Gastroesophageal sphincter (tissue), 4 donors: ENCODE data around the gene UROC1. TPM values are rescaled to one million over a fixed set of nuclear protein-coding genes. Genes with fewer than 3 reads are reported as not detected.

Source experiments
- ATAC-seq: fragments of 150-250 bp; one replicate; pipeline ENCODE4 v1.9.1; 2016; ENCODE audit warnings: mild to moderate bottlenecking, moderate library complexity
- H3K27ac ChIP-seq, 4 donors: fragments of 200-600 bp; sonication (generic) in 3 of 4; 1 replicate in 3 of 4; 2 replicates in 1 of 4; pipeline ENCODE4 v1.5.1; 2016 to 2019
- H3K27me3 ChIP-seq: fragments of 200-600 bp; sonication (generic); one replicate; pipeline ENCODE4 v1.5.1; 2019
- H3K36me3 ChIP-seq, 2 donors: fragments of 200-600 bp; sonication (generic); one replicate each; pipeline ENCODE4 v1.5.1; 2019; ENCODE audit warnings: control low read depth in 1 of 2
- H3K4me1 ChIP-seq, 3 donors: fragments of 200-600 bp; sonication (generic); 1 replicate in 2 of 3; 2 replicates in 1 of 3; pipeline ENCODE4 v1.5.1; 2016 to 2019; ENCODE audit warnings: control low read depth in 2 of 3
- H3K4me3 ChIP-seq, 2 donors: fragments of 200-600 bp; sonication (generic); one replicate each; pipeline ENCODE4 v1.5.1; 2019; ENCODE audit warnings: mild to moderate bottlenecking in 1 of 2, moderate library complexity in 1 of 2
- H3K9me3 ChIP-seq, 3 donors: fragments of 200-600 bp; sonication (generic); one replicate each; pipeline ENCODE4 v1.5.1; 2017 to 2019; ENCODE audit warnings: control low read depth in 2 of 3
- CTCF ChIP-seq, 4 experiments: fragments of 200-600 bp in 2 of 4; fragments of 450-650 bp in 2 of 4; sonication (generic) in 1 of 4; IDR thresholded peaks; one replicate each; pipeline ENCODE4 v1.5.1; 2017 to 2019; ENCODE audit warnings: antibody characterized with exemption in 4 of 4, mild to moderate bottlenecking in 2 of 4, moderate library complexity in 2 of 4
- EP300 ChIP-seq: sonication (generic); formaldehyde crosslinking; IDR thresholded peaks from one replicate; pipeline ENCODE4 v1.6.1; 2017; ENCODE audit warnings: antibody characterized with exemption, mild to moderate bottlenecking
- POLR2A ChIP-seq, 2 donors: fragments of 450-650 bp; IDR thresholded peaks; one replicate each; pipeline ENCODE4 v1.6.1; 2017; ENCODE audit warnings: antibody characterized with exemption in 2 of 2, mild to moderate bottlenecking in 2 of 2, moderate library complexity in 1 of 2
- POLR2AphosphoS5 ChIP-seq: sonication (generic); formaldehyde crosslinking; IDR thresholded peaks from one replicate; pipeline ENCODE4 v1.6.1; 2017; ENCODE audit warnings: antibody characterized with exemption
- WGBS, 2 donors: methylation state at CpG; one replicate each; pipeline ENCODE4 v1.1.5; 2018; ENCODE audit warnings: low coverage in 1 of 2; 5-methylcytosine and 5-hydroxymethylcytosine counted together
- total RNA-seq, 4 donors: library from RNA; depleted of rRNA; stranded (reverse); fragments of >200 nt; gene quantifications; one replicate each; pipeline ENCODE4 v1.1.0, GENCODE V29; 2016

Gene UROC1
- total RNA-seq, 4 donors from 2014 or later, result not detected

- no peaks in the 10 kb centered on the region for H3K4me1 ChIP-seq
- 48 to 96% methylated on average over 3 to 5 of the region's 7 CpGs for WGBS, 2 donors
- H3K36me3 ChIP-seq, result no peaks in the 10 kb centered on the region
- TF ChIP-seq CTCF (IDR thresholded peaks at IDR 0.05), result no peak
- TF ChIP-seq EP300, result no peak
- no peak for TF ChIP-seq POLR2AphosphoS5
- no peak for TF ChIP-seq POLR2A (IDR thresholded peaks at IDR 0.05)
- no peak overlapping the region for H3K4me3 ChIP-seq
- H3K27me3 ChIP-seq, result peaks cover under 1% of the 10 kb centered on the region
- no peak for ATAC-seq
- no peak overlapping the region for H3K27ac ChIP-seq
- no peaks in the 10 kb centered on the region for H3K9me3 ChIP-seq
These were observed 5.5 kb downstream of the UROC1 start for GRCh38 chr3:126512026-126512425.

DNA sequence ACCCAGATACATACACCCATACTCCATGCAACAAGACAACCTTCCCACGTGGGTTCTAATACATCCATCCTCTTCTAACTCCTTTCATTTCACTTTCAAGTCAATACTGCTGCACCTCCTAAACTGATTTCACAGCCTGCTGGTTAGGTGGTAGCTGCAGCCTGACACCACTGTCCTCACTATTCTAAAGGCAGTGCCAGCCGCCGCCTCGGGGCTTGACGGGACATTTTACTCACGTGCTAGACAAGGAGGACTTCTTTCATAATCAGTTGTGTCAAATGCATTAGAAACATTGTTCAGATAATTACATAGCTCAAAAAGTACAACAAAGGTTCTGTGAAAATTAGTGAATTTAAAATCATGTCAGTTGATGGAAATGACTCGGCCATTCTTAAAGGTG lies 6.3 kb downstream of the UROC1 start:
- no peaks in the 10 kb centered on the region for H3K36me3 ChIP-seq
- TF ChIP-seq POLR2A (IDR thresholded peaks at IDR 0.05), result no peak
- TF ChIP-seq CTCF (IDR thresholded peaks at IDR 0.05), result no peak
- TF ChIP-seq EP300, result no peak
- TF ChIP-seq POLR2AphosphoS5, result no peak
- no peak for ATAC-seq

DNA sequence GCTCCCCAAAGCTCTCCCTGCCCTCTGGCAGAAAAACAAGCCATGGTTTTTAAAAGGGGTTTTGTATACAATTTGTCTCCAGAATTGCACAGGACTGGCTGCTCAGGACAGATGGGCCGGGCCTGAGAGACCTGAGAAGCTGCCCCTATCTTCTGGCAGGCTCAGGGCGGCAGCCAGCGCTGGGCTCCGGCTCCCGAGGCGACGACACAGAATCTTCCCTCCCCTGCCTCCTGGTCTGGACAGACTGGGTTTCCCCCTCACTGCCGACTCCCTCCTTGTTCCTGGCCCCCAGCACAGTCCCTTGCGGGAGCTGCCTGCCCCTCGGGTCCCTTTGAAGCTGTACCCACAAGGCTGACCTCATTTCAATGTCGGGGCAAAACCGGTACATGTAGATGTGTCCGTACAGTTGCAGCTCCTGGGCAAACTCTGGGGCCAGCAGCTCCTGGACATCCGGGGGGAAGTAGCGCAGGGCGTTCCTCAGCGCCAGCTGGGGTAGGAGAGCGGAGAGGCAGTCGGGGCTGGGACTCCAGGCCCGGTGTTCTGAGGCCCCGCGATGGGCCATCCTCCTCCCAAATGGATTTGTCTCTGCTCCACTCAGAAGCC lies 7.2 kb downstream of the UROC1 start:
- no peaks in the 10 kb centered on the region for H3K4me1 ChIP-seq
- H3K9me3 ChIP-seq, result no peaks in the 10 kb centered on the region
- no peak for TF ChIP-seq POLR2AphosphoS5
- no peak for TF ChIP-seq CTCF (IDR thresholded peaks at IDR 0.05)
- TF ChIP-seq POLR2A (IDR thresholded peaks at IDR 0.05), result no peak
- no peak for TF ChIP-seq EP300
- H3K27ac ChIP-seq, result no peak overlapping the region
- 100% methylated on average over 1 of the region's 22 CpGs; no CpG with 5 or more reads in 1 of the 2 donors for WGBS, 2 donors
- H3K27me3 ChIP-seq, result peaks cover 6% of the 10 kb centered on the region
- no peak overlapping the region for H3K4me3 ChIP-seq
- no peak for ATAC-seq
- no peaks in the 10 kb centered on the region for H3K36me3 ChIP-seq

More for the DNA sequence above, 6.3 kb downstream of the UROC1 start:
- Histone ChIP-seq H3K27ac (no peak overlapping the region), H3K4me1 (no peaks in the 10 kb centered on the region), H3K4me3 (no peak overlapping the region), H3K9me3 (no peaks in the 10 kb centered on the region), H3K27me3 (no peaks in the 10 kb centered on the region)
- WGBS, 2 donors, result 73 to 93% methylated on average over 2 to 7 of the region's 7 CpGs

DNA sequence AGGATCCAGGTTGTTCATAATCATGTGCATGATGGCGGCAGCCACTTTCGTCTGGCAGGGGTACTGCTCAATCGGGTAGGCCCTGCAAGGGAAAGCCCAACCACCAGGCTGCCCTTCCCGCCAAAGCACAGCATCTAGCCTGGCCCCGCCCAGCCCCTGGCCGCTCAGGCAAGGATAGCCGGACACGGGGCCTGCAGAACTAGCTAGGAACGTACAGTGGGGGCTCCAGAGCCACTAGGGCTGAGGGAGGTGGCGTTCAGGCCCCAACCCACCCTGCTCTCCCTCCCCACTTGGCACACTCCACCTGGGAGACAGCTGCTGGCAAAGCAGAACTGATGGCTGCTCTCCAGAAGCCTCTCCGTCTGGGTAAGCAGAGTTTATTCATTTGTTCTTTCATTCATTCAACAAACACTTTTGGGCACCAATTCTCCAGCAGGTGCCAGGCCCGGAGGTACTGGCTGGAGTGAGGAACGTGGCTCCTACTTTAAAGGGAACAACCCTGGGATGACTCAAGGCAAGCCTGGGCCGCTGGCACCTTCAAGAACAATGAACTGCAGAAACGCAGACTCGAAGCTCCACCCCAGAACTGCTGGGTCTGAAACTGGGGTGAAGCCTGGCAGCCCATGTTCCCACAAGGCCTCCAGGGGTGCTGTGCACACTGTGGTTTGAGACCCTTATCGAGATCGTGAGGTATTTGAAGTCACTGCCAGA lies 7.8 kb downstream of the UROC1 start:
- H3K36me3 ChIP-seq, result no peaks in the 10 kb centered on the region
- no peak for TF ChIP-seq CTCF (IDR thresholded peaks at IDR 0.05)
- no peak for TF ChIP-seq POLR2A (IDR thresholded peaks at IDR 0.05)
- TF ChIP-seq EP300, result no peak
- no peak for TF ChIP-seq POLR2AphosphoS5
- H3K27me3 ChIP-seq, result peaks cover 11% of the 10 kb centered on the region
- no peak overlapping the region for H3K27ac ChIP-seq
- no peaks in the 10 kb centered on the region for H3K4me1 ChIP-seq
- no peak for ATAC-seq
- H3K9me3 ChIP-seq, result no peaks in the 10 kb centered on the region
- 40% methylated on average over 1 of the region's 18 CpGs; no CpG with 5 or more reads in 1 of the 2 donors for WGBS, 2 donors
- no peak overlapping the region for H3K4me3 ChIP-seq

DNA sequence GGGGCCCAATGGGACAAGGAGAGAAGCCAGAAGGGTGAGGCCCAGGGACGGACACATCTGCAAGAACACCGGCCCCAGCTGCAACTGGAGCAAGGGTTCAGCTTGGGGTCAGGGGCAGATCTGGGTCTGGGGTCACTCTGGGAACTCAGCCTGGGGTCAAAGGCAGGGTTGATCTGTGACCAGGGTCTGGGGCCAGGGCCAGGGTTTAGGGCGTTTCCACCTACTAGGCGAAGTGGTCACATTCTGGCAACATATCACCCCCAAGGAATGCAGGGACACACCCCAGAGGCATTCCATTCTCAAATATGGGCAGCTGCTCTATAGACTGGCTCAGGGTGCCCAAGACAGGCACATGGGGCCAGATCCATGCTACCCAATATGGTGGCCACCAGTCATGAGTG lies 9.0 kb downstream of the UROC1 start:
- Histone ChIP-seq H3K36me3 (no peaks in the 10 kb centered on the region), H3K4me3 (no peak overlapping the region), H3K27ac (no peak overlapping the region), H3K4me1 (no peaks in the 10 kb centered on the region), H3K9me3 (no peaks in the 10 kb centered on the region), H3K27me3 (peaks cover 21% of the 10 kb centered on the region)
- TF ChIP-seq POLR2AphosphoS5 (no peak), CTCF (IDR thresholded peaks at IDR 0.05) (no peak), POLR2A (IDR thresholded peaks at IDR 0.05) (no peak), EP300 (no peak)
- no peak for ATAC-seq
- WGBS, 2 donors, result no CpG with 5 or more reads among the region's 4 CpGs
